NCI-H2029 (cell line): Measurements from ENCODE around the gene TNFSF11.

Experiments used
- DNase-seq: peaks from one replicate; lab custom pipeline; 2025; lab: John Stamatoyannopoulos, UW

TNFSF11 gene

GRCh38 chr13:42611086-42611779 is 37.3 kb downstream of the TNFSF11 start:
- DNase-seq = no peak

GRCh38 chr13:42612021-42612765 is 38.2 kb downstream of the TNFSF11 start:
- DNase-seq = no peak

- no peak for DNase-seq
Measured at GRCh38 chr13:42614436-42615035, 40.6 kb downstream of the TNFSF11 start.

- DNase-seq = no peak
Measured at GRCh38 chr13:42615691-42616090, 41.7 kb downstream of the TNFSF11 start.

- no peak for DNase-seq
Measured at GRCh38 chr13:42617221-42617620, 43.3 kb downstream of the TNFSF11 start.

DNA sequence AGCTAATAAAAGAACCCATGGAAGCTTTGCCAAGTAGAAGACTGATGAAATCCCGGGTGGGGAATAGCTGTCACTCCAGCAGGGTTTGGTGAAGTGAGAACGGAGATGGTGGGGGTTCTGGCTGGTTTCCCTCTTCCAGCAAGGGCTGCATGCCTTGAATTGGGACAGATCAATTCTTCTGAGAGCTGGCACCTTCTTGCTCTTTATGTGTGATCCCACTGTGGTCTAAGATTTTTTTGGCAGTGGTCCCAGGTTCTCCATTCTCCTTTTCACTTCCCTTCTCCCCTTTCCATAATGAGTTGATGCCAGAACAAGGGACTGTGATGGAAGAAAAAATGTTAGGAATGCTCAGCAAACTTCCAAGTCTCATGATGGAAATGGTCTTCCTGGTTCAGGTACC is 50.0 kb downstream of the TNFSF11 start:
- no peak for DNase-seq

GRCh38 chr13:42625611-42626010 is 51.7 kb downstream of the TNFSF11 start:
- no peak for DNase-seq

DNA sequence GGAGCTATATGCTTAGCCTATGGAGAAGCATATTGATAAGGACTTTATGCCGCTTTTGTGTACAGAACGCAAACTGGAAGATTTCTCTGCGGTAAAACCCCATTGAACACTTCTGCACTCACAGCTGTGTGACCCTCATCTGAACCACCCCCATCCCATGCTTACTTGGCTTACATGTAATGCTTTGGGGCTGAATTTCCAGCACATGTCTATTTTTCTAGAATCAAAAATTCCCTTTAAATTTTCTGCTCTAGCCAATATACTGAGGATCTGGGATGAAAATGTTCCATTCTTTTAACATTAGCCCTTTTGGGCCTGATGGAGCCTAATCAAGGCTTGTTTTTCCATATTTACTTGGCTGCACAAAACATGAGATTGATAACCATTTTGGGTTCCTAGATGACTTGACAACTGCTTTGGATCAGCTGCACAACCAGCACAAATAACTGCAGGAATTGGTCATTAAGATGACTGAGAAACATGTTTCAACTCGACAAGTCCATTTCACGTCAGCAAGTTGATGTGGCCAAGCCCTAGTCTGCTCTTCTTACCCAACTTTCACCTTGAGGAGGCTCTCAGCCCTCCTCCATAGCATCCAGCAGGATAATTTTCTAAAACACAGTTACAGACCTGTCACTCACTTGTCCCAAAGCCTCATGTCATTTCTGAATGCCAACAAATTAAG is 52.4 kb downstream of the TNFSF11 start:
- DNase-seq = no peak

DNA sequence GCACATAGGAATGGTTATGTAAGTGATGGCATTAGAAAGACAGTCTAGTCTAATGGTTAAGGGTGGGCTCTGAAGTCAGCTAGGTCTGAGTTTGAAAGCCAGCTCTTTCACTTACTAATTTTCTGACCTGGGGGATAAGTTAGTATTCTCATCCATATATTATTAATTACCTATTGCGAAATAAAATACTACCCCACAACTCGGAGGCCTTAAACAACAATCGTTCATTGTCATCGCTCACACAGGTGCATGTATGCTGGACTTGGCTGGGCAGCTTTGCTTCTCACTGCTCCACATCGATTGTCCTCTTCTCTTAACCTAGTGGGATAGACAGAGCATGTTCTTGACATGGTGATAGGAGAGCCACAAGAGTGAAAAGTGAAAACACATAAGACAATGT is 54.7 kb downstream of the TNFSF11 start:
- no peak for DNase-seq

DNA sequence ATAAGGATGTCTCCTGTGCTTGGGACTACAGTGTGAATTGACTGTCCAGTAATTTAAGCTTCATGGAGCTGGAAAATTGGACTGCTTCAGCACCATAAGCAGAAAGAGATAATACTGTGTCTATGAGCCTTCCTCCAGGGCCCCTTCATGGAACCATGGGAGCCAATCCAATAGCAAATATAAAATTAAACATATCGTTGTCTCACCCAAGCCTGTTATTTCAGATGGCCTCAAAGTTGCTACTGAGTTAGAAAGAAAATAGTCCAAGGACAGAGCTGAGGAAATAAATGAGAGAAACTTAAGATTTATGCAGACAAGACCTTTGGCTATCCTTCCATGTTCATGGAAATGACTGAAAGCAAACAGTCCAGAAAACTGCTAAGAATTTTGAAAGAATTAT is 57.2 kb downstream of the TNFSF11 start:
- DNase-seq = no peak

DNA sequence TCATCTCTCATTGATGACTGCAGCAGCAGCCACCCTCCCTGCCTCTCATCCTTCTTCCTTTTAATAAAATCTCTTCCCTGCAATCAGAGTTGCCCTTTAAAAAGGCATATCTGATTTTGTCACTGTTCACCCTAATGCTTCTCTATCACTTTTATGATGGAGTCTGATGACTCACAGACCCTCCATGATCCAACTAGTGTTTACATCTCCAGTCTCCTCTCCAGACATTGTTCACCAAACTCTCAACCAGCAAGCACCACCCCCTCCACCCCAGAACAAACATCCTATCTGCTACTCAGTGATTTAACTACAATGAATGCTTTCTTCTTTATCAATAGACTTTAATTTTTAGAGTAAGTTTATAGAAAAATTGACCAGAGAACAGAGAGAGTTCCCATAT is 59.5 kb downstream of the TNFSF11 start:
- DNase-seq = no peak

DNA sequence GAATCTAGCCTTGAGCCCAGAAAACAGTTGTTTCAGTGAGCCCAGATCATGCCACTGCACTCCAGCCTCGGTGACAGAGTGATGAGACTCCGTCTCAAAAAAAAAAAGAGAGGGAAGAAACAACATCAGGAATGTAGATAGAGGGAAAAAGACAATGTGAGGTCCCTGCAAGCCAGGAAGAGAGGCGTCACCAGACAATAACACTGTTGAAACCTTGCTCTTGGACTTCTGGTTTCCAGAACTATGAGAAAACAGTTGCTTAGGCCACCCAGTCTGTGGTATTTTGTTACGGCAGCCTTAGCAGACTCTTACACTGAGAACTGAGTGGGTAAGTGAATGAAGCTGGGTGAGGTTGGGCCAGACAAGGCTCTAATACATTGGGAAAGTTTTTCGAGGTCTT is 64.1 kb downstream of the TNFSF11 start:
- no peak for DNase-seq

DNA sequence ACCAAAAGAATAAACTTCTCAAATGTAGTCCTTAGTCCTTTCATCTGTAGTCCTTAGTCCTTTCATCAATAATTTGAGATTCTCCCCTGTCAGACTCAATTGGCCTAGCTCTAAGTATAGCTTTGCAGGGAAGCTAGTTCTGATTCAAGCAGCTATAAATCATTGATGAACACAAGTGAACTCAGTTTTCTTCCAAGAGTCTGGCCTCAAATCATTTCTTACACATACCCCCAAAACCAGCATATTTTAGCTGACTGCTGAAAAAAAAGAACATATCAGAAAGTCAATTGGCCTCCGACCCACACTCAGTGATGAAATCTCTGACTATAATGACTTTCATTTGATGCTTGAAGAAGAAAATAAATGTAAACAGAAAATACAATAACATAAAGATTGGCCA is 64.9 kb downstream of the TNFSF11 start:
- DNase-seq = no peak

GRCh38 chr13:42643076-42643475 is 69.1 kb downstream of the TNFSF11 start:
- no peak for DNase-seq

GRCh38 chr13:42644841-42645240 is 70.9 kb downstream of the TNFSF11 start:
- no peak for DNase-seq

DNA sequence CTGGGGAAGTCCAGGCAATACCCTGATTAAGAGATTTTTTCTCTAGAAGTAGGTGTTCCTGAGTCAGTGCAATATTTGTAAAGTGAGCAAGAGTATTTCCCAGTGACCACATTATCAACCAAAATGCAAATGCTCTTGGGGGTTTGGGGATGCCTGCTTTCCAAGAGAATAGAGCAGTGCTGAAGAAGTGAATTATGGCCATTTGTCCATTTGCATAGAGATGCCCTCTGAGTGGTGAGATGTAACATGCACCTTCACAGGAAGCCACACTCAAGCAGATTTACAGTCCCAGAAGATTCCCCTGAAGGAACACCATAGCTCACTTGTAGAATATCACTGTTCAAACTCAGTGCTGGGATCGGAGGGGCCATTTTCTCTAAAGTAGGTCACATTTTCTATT is 71.8 kb downstream of the TNFSF11 start:
- no peak for DNase-seq

DNA sequence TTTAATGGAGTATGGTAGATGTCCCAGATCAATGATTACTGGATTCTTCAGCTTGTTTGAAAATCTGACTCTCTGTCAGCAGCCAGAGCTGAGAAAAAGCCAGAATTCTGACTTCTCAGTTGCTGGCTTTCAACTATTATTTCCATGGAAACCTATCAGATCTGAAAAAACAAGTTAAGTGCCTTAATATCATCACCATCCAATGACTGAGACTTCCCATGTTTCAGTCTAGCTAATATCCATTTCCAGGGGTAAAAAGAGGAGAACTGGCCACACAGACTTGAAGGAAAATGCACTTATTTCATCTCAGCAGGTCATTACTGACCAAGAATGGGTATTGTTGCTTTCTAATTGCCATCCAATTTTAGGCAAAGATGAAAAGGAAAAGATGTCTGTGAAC is 75.2 kb downstream of the TNFSF11 start:
- no peak for DNase-seq

DNA sequence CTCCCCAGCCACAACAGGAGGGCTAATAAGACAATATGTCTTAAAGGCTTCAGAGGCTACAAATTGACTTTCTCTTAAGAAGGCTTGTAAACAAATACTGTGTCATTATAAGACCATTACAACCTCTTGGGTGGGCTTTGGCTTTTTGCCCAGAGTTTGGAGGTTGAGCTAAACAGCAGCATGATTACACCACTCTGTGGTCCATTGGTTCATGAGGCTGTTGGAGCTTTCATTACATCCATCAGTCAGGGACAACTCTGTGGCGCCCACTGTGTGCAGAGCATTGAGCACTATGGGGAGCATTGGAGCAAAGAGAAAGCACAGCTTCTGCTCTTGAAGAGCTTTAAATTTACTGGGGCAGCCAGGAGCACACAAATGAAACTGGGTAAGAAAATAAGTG is 75.9 kb downstream of the TNFSF11 start:
- DNase-seq = no peak

GRCh38 chr13:42650506-42650905 is 76.6 kb downstream of the TNFSF11 start:
- DNase-seq = no peak

- no peak for DNase-seq
Measured at GRCh38 chr13:42651936-42652641, 78.1 kb downstream of the TNFSF11 start.

- DNase-seq = no peak
Measured at GRCh38 chr13:42652642-42653415, 78.9 kb downstream of the TNFSF11 start.
